GM21360 (cell line): ENCODE measurements around the gene TKTL1.

ENCODE experiments used
- ATAC-seq: cut with Tn5 transposase; IDR thresholded peaks from one replicate; pipeline ENCODE4 v1.9.1; 2021; ENCODE audit warnings: mild to moderate bottlenecking, moderate library complexity; ENCODE audit not compliant: unreplicated experiment

TKTL1 gene

GRCh38 chrX:154358829-154359228 is 63.2 kb downstream of the TKTL1 start:
- no peak for ATAC-seq

DNA sequence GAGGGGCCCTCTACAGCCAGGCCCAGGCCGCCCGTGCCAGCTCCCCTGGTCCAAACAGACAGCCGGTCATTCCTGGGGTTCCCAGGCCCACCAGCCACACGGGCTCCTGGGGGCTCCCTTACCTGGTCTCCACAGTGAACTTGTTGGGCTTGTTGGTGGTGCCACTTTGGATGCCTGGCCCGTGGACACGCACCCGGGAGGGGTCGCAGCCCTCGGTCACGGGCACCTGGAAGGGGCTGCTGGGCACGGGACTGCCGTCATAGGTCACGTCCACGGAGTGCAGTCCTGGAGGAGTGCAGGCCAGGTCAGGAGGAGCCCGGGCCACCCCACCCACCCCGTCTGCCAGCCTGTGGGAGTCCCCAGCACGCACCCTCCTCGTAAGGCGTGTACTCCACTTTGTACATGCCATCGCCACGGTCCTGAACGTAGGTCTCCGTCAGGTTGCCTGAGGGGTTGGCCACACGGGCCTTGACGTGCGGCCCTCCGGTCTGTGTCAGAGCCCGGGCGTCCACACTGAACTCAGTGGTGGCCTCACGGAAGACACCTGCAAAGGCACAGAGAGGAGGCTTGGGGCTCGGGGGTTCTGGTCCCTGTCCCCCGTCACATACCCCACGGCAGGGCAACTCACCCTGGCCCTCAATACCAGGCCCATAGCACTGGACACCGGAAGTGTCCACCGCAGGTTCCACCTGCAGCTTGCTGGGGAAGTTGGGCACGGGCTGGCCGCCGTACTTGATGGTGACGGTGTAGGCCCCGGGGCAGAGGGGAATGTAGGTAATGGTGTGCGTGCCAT is 64.0 kb downstream of the TKTL1 start:
- ATAC-seq = no peak

GRCh38 chrX:154360155-154360713 is 64.6 kb downstream of the TKTL1 start:
- ATAC-seq = no peak

- no peak for ATAC-seq
These were observed 66.6 kb downstream of the TKTL1 start for GRCh38 chrX:154362085-154362742.

DNA sequence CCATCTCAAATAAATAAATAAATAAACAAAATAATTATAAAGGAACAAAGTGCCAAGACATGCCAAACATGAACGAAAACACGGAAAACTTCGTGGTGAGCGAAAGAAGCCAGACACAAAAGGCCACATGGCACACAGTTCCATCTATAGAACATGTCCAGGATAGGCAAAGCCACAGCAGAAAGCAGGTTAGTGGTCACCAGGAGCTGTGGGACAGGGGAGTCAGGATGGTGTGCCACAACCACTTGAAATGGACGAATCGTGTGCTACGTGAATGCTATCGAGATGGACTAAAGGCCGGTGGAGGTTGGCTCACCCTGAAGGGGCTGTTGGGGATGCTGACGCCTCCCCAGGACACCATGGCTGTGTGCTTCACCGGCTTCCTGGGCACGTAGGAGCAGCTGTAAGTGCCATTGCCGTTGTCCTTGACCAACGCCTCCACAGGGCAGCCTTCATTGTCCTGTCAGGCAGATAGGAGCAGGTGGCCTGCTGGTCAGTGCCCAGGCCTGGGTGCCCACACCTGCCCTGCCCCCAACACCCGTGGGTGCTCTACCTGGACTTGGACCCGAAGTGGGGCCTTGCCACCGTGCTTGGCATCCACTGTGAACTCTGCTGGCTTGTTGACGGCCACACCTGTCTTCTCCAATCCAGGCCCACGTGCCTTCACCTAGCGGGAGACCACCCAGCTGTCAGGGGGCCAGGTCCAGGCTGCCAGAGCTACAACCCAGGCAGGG is 68.3 kb downstream of the TKTL1 start:
- ATAC-seq = no peak

DNA sequence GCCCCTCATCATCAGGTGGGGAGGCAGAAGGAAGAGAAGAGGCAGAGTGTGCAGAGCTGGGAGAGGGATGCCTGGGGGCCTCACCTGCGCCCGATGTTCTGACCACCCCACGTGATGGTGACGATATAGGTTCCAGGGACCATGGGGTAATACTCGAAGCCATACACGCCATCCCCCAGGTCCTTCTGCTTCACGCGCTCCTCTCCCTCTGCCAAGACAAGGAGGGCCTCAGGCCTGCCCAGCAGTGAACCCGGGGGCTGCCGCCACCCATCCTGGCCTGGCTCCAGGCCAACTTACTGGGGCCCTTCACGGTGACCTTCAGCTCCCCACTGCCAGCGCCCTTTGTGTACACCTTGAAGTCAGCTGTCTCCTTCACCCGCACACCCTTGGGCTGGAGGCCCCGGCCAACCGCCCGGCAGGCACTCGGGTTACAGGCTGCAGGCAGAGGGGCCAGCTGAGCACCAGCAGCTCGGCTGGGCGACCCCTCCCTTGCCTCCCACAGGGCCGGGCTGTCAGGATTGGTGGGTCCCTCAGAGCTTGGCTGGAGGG is 69.5 kb downstream of the TKTL1 start:
- no peak for ATAC-seq

DNA sequence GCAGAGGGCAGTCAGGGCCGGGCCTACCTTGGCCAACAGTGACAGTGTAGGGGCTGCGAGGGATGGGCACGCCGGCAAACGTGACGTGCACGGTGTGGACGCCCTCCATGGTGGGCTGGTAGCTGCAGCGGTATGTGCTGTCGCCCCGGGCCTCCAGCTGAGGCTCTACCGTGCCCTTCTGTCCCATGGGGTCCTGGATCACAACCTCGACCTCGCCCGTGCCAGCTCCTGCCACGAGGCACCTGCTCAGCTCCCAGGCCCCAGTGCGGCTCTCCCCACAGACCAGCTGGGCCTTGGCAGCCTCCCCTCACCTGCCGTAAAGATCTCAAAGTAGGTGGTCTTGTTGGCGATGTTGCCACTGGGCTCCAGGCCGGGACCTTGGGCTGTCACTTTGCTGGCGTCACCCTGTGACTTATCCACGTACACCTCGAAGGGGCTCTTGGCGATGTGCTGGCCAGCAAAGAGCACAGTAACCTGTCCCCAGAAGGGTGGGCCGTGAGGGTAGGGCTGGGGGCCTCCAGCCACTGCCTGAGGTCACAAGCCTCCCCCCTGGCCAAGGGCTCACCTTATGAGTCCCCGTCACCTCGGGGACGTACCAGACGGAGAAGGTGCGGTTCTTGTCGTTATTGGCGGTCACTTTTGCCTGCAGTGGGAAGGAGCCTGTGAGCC is 70.5 kb downstream of the TKTL1 start:
- no peak for ATAC-seq

DNA sequence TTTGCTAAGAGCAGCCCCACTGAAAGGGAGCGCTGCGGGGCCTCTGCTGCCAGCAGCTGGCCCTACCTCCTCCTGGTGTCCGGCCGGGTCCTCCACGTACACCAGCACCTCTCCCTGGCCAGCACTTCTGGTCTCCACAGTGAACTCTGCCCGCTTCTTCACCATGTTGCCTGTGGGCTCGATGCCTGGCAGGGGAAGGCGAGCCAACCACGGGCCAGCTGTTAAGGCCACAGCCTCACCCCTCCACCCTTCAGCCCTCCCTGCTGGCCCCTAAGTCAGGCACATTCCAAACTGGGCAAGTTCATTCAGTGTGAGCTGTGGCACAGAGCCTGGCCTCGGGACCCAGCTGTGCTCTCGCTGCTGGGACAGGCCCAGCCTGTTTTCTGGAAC is 71.1 kb downstream of the TKTL1 start:
- no peak for ATAC-seq

- no peak for ATAC-seq
These were observed 72.1 kb downstream of the TKTL1 start for GRCh38 chrX:154367474-154368308.

- ATAC-seq = no peak
These were observed 73.2 kb downstream of the TKTL1 start for GRCh38 chrX:154368630-154369448.

- no peak for ATAC-seq
These were observed 74.1 kb downstream of the TKTL1 start for GRCh38 chrX:154369449-154370299.

GRCh38 chrX:154370300-154371016 is 74.9 kb downstream of the TKTL1 start:
- ATAC-seq = no peak

DNA sequence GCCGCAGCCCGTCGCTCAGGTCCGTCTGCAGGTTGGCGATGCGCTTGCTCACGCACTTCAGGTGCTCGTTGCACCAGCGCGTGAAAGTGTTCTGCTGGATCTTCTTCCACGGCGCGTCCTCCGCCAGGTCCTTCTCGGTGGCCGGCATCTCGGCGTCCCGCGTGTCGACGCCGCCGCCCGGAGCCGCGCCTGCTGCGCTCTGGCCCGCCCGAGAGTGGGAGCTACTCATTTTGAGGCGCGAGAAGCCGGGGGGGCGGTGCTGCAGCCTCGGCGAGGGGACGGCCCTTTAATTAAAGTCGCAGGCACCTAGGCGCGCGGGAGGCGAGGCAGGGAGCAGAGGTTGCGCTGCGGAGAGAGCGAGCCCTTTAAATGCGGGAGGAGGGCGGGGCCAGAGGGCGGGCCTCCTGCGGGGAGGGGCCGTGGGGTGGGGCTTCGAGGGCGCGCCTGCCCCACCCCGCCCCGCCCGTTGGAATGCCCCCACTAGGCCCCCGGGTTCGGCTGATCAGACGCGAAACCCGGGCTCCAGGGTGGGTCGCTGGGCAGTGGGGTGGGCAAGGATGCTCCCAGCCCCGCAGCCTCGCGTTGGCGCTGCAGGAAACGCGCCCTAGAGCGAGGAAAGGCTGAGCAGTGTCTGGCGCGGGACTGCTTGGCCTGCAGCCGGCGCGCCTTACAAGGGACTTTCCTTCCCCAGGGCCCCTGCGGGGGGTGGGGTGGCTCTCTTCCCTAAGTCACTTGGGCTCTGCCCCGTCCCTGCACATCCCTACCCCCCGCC is 75.6 kb downstream of the TKTL1 start:
- peak; percentile 53 for ATAC-seq

DNA sequence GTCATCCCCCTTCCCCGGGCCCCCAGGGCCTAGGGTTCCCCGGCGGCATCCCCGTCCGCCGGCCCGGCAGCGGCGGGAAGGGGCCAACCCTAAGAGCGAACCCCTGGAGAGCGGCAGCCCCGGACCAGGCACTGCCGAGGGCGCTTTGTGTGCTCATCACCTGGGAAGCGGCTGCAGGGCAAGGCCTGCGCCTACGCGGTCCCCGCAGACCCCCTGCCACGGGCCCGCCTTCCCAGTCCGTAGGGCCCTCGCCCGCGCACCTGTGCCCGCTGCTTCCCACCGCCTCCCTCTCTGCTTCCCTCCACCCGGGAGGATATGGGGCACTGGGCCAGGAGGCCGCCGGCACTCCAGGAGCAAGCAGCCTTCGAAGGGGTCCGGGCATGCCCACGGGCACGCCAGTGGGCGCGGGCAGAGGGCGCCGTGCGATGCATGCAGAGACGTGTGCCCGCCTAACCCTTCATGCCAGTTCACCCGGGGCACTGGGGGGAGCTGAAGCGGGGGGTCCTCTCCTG is 76.2 kb downstream of the TKTL1 start:
- ATAC-seq = peak; percentile 3

DNA sequence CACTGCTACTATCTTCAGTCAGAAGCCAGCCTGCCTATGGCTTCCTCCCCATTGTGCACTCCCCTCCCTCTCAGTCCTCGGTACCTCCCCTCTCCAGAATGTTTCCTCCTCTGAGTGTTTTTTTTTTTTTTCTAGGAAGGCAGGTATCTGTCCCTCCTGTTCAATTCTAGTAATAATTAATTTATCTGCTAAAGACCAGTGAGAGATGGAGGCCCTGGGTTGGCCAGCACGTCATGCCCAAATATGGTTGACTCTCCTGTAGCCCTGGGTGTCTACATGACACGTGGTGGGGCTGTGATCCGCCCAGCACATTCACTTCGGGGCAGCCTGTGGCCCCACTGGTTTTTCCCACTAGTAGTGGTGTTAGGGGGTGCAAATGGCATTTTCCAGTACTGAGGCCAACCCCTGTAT is 77.0 kb downstream of the TKTL1 start:
- ATAC-seq = no peak
